Mesendoderm (in vitro differentiated cells): Measurements from ENCODE around the gene SKI.
A peak's percentile ranks its signal among the peaks of the same experiment; 100 is the strongest.

ENCODE experiments used
- DNase-seq: peaks from one replicate; pipeline ENCODE4 v3.0.0; 2013
- H2AK5ac ChIP-seq: 2 replicates; pipeline ENCODE4 v1.6.1; 2013; ENCODE audit warnings: low read length, inconsistent platforms
- H2BK120ac ChIP-seq: 2 replicates; pipeline ENCODE4 v1.6.1; 2013; ENCODE audit warnings: low read depth, mild to moderate bottlenecking, low read length, moderate library complexity, mixed read lengths
- H2BK15ac ChIP-seq: replicated peaks from 2 replicates; pipeline ENCODE4 v1.6.1; 2013; ENCODE audit warnings: low read depth, mild to moderate bottlenecking, moderate library complexity
- H2BK5ac ChIP-seq: 2 replicates; pipeline ENCODE4 v1.6.1; 2013; ENCODE audit warnings: low read length, inconsistent platforms
- H3K18ac ChIP-seq: 2 replicates; pipeline ENCODE4 v1.6.1; 2013; ENCODE audit warnings: mild to moderate bottlenecking, low read length, mixed read lengths
- H3K23ac ChIP-seq: one replicate; pipeline ENCODE4 v1.6.1; 2013; ENCODE audit warnings: low read length
- H3K27ac ChIP-seq: 2 replicates; pipeline ENCODE4 v1.5.1; 2013; ENCODE audit warnings: low read depth, mild to moderate bottlenecking, inconsistent platforms, low read length, moderate library complexity
- H3K27me3 ChIP-seq: 2 replicates; pipeline ENCODE4 v1.6.1; 2013; ENCODE audit warnings: low read length, control low read depth, mild to moderate bottlenecking, inconsistent platforms; ENCODE audit not compliant: insufficient read depth, poor library complexity
- H3K36me3 ChIP-seq: 2 replicates; pipeline ENCODE4 v1.6.1; 2013; ENCODE audit warnings: low read length, inconsistent platforms; ENCODE audit not compliant: control insufficient read depth, insufficient read depth
- H3K4ac ChIP-seq: one replicate; pipeline ENCODE4 v1.6.1; 2013; ENCODE audit warnings: low read depth, mild to moderate bottlenecking, low read length, moderate library complexity
- H3K4me1 ChIP-seq: 2 replicates; pipeline ENCODE4 v1.6.1; 2013; ENCODE audit warnings: low read depth, low read length, inconsistent platforms; ENCODE audit not compliant: control insufficient read depth
- H3K4me2 ChIP-seq: 2 replicates; pipeline ENCODE4 v1.6.1; 2013; ENCODE audit warnings: low read length
- H3K4me3 ChIP-seq: 2 replicates; pipeline ENCODE4 v1.5.1; 2013; ENCODE audit warnings: mild to moderate bottlenecking, low read length
- H3K56ac ChIP-seq: one replicate; pipeline ENCODE4 v1.6.1; 2013; ENCODE audit warnings: low read length
- H3K79me1 ChIP-seq: 2 replicates; pipeline ENCODE4 v1.6.1; 2013; ENCODE audit warnings: low read length, inconsistent platforms
- H3K79me2 ChIP-seq: 2 replicates; pipeline ENCODE4 v1.6.1; 2013; ENCODE audit warnings: mild to moderate bottlenecking, low read length; ENCODE audit not compliant: control insufficient read depth, insufficient read depth
- H3K9ac ChIP-seq: 2 replicates; pipeline ENCODE4 v1.6.1; 2013; ENCODE audit warnings: low read length, inconsistent platforms
- H4K5ac ChIP-seq: one replicate; pipeline ENCODE4 v1.6.1; 2013; ENCODE audit warnings: low read length
- H4K8ac ChIP-seq: one replicate; pipeline ENCODE4 v1.6.1; 2013; ENCODE audit warnings: low read depth, mild to moderate bottlenecking, control low read depth, low read length, moderate library complexity
- WGBS: extraction: QIAGEN DNeasy Blood & Tissue Kit; methylation state at CpG from one replicate; pipeline ENCODE4 v1.1.7; 2013; ENCODE audit warnings: low lambda C conversion rate, missing lambda C conversion rate; ENCODE audit not compliant: insufficient coverage; ENCODE audit errors: extremely low coverage; 5-methylcytosine and 5-hydroxymethylcytosine counted together

SKI gene

DNA sequence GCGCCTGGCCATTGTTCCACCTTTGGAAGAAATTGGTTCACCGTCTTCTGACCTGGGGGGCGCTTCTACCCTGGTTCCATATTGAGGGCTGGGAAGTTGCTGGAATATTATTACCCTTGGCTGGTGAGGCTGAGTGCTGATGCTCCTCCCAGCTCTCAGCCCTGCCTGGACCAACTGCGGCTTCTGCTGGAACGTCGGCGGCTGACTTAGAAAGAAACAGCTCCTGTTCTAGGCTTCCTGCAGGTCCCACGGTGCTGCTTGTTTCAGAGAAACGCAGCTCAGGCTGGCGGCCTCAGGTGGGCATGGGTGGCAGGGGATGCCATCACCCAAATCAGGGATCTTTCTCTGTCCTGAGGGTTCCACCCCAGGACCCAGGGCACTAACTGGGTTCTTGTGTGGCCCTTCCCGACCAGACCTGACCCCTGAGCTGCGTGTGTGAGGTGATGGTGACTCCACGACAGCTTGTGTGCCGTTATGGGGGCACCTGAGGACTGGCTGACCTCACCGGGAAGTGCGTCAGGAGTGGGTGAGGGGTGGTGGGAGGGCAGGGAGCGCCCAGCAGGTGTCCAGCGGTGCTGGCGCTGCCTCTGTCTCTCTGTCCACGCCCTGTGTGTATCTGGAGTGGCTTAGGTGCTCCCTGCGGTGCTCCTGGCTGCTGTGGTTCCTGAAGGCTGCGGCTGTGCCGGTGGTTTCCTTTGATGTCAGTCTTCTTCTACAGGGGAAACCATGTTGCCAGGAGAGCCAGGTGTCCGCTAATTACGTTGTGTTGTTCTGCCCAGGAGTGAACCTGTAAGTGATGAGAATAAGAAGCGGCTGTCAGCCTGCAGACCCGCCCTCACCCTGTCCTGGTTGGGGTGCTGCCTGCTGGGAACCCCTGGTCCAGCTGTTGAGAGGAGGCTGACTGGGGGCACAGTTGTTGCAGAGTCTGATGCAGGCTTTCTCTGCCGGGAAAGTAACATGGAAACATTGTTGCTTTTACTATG is 8.9 kb downstream of the SKI start:
- no peaks in the 10 kb centered on the region for H3K27me3 ChIP-seq
- no CpG with 5 or more reads among the region's 28 CpGs for WGBS
- H3K18ac ChIP-seq = no peak overlapping the region
- H3K4me3 ChIP-seq = no peak overlapping the region
- H2BK5ac ChIP-seq = no peak overlapping the region
- H3K9ac ChIP-seq = no peak overlapping the region
- H4K8ac ChIP-seq = no peak overlapping the region
- H4K5ac ChIP-seq = no peak overlapping the region
- H3K56ac ChIP-seq = no peak overlapping the region
- no peak overlapping the region for H2AK5ac ChIP-seq
- peaks cover 97% of the 10 kb centered on the region for H3K79me2 ChIP-seq
- H2BK15ac ChIP-seq = no peak overlapping the region
- H3K23ac ChIP-seq = no peak overlapping the region
- no peak overlapping the region for H2BK120ac ChIP-seq
- peaks cover 13% of the 10 kb centered on the region for H3K79me1 ChIP-seq
- no peak for DNase-seq
- peaks cover 3% of the 10 kb centered on the region for H3K36me3 ChIP-seq
- H3K4me1 ChIP-seq = peaks cover 9% of the 10 kb centered on the region
- H3K4ac ChIP-seq = no peak overlapping the region
- H3K4me2 ChIP-seq = no peak overlapping the region
- H3K27ac ChIP-seq = no peak overlapping the region

DNA sequence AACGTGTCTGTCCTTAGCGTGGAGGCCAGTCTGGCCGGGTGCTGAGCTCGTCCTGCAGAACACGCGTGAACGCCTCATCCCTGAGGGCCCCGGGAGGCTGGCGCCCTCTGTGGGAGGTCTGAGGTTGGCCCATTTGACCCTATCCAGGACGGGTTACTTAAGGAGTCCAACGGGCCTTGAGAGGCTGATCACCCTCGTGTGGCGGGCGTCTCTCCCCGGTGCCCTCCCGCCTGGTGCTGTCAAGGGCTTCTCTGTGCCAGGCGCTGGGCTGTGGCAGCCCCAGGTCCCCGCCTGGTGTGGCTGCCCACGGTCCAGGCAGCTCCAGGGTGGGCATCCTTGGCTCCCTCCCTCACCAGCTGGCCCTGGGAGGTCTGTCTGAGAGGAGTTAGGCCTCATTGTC is 9.7 kb downstream of the SKI start:
- Histone ChIP-seq H3K4me2 (no peak overlapping the region), H3K9ac (no peak overlapping the region), H4K8ac (no peak overlapping the region), H3K23ac (no peak overlapping the region), H3K79me1 (peaks cover 13% of the 10 kb centered on the region), H2BK120ac (no peak overlapping the region), H3K79me2 (peaks cover 97% of the 10 kb centered on the region), H3K4me3 (no peak overlapping the region), H3K27me3 (no peaks in the 10 kb centered on the region), H2BK5ac (no peak overlapping the region), H3K4me1 (peaks cover 9% of the 10 kb centered on the region), H2BK15ac (no peak overlapping the region), H2AK5ac (no peak overlapping the region), H3K4ac (no peak overlapping the region), H4K5ac (no peak overlapping the region), H3K27ac (no peak overlapping the region), H3K36me3 (peaks cover 5% of the 10 kb centered on the region), H3K18ac (no peak overlapping the region), H3K56ac (peak overlapping the region; percentile 25)
- no peak for DNase-seq
- WGBS = no CpG with 5 or more reads among the region's 19 CpGs

DNA sequence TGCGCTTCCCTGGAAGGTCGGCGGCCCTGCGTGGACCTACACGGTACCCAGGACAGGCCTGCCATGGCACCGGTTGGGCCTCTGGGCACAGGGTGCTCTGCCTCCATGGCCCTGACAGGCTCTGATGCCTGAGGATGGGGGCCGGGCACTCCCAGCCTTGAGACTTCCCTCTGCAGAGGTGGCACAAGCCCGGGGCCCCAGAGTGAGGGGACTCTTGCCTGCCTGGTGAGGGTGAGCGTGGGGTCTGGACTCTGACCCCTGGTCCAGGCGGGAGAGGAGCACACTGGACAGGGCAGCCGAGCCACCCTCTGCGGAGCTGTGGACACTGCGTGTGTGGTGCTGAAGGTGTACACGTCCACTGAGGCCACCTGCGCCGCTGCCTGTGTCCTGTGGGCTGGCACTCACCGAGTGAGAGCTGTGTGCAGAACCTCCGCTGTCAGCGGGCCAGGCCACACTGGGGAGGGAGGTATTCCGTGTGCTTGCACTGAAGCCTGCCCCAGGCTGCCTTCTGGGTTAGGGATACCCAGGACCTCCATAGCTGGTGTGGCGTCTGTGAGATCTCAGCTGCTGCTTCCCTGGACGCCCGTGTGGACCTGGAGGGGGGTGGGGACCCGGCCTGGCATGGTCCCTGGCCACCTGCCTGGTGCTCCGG is 10.4 kb downstream of the SKI start:
- Histone ChIP-seq H3K27ac (no peak overlapping the region), H3K4me1 (peaks cover 9% of the 10 kb centered on the region), H2BK15ac (no peak overlapping the region), H3K4me3 (no peak overlapping the region), H2BK120ac (no peak overlapping the region), H3K18ac (no peak overlapping the region), H4K5ac (no peak overlapping the region), H3K4ac (no peak overlapping the region), H4K8ac (no peak overlapping the region), H3K79me2 (peaks cover 97% of the 10 kb centered on the region), H2BK5ac (no peak overlapping the region), H3K23ac (no peak overlapping the region), H3K27me3 (no peaks in the 10 kb centered on the region), H3K79me1 (peaks cover 20% of the 10 kb centered on the region), H3K56ac (peak overlapping the region; percentile 15), H3K36me3 (peaks cover 5% of the 10 kb centered on the region), H3K4me2 (no peak overlapping the region), H2AK5ac (no peak overlapping the region), H3K9ac (no peak overlapping the region)
- no CpG with 5 or more reads among the region's 25 CpGs for WGBS
- no peak for DNase-seq

DNA sequence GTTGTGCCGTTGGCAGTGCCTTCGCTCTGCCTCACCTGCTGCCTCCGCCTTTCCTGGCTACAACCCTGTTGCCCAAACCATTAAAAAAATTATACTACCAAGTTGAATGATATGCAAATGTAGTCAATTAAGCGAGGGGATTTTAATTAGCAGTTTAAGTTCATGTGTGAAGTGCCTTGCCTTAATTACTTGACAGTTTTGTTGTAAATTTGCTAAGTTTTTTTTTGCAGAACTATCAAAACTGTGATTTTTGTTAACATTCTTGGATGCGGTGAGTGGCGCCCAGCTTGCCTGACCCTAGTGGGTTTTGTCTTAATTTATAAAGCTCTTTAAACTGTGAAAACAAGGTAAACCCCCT is 10.9 kb downstream of the SKI start:
- WGBS = no CpG with 5 or more reads among the region's 6 CpGs
- H3K23ac ChIP-seq = no peak overlapping the region
- H3K27ac ChIP-seq = no peak overlapping the region
- H3K4me1 ChIP-seq = peaks cover 5% of the 10 kb centered on the region
- no peak overlapping the region for H2BK5ac ChIP-seq
- H3K4me3 ChIP-seq = no peak overlapping the region
- H2BK15ac ChIP-seq = no peak overlapping the region
- no peak overlapping the region for H3K4me2 ChIP-seq
- H3K9ac ChIP-seq = no peak overlapping the region
- no peaks in the 10 kb centered on the region for H3K27me3 ChIP-seq
- H2AK5ac ChIP-seq = no peak overlapping the region
- no peak overlapping the region for H4K5ac ChIP-seq
- peaks cover 5% of the 10 kb centered on the region for H3K36me3 ChIP-seq
- no peak overlapping the region for H3K56ac ChIP-seq
- peaks cover 21% of the 10 kb centered on the region for H3K79me1 ChIP-seq
- no peak for DNase-seq
- H3K4ac ChIP-seq = no peak overlapping the region
- peaks cover 95% of the 10 kb centered on the region for H3K79me2 ChIP-seq
- no peak overlapping the region for H3K18ac ChIP-seq
- H2BK120ac ChIP-seq = no peak overlapping the region
- no peak overlapping the region for H4K8ac ChIP-seq

DNA sequence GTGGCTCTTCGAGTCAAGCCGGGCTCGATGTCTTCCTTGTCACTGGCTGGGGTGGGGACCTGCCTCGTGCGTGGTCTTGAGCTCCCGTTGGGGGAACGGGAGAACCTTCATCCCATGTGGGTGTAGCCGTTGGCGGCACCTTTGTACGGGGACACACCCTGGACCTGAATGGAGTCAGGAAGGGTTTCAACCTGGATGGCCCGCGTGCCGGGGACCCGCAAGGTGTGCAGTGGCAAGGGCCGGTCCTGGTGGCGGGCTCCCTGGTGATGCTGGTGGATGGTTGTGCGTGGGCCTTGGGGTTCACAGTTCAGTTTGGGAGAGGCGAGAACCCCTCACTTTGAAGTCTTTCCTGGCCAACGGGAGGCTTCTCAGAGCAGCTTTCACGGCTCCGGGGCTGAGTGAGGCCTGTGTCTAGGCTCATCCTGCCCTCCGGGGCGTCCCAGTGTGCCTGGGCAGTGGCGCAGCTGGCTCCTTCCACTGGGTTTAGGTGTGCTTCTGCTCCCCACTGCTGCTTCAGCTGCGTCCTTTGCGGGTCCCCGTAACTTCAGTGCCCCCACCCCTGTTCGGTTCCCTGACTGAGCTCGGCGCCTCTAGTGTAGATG is 11.4 kb downstream of the SKI start:
- WGBS = no CpG with 5 or more reads among the region's 30 CpGs
- no peak for DNase-seq
- no peak overlapping the region for H3K27ac ChIP-seq

More for the DNA sequence above, 11.4 kb downstream of the SKI start:
- H3K18ac ChIP-seq = no peak overlapping the region
- H2BK5ac ChIP-seq = no peak overlapping the region
- H2AK5ac ChIP-seq = no peak overlapping the region
- no peak overlapping the region for H4K8ac ChIP-seq
- peaks cover 21% of the 10 kb centered on the region for H3K79me1 ChIP-seq
- H3K27me3 ChIP-seq = no peaks in the 10 kb centered on the region
- peaks cover 5% of the 10 kb centered on the region for H3K36me3 ChIP-seq
- no peak overlapping the region for H3K4me3 ChIP-seq
- H4K5ac ChIP-seq = no peak overlapping the region
- no peak overlapping the region for H3K4ac ChIP-seq
- H3K4me1 ChIP-seq = peaks cover 1% of the 10 kb centered on the region
- H3K9ac ChIP-seq = no peak overlapping the region
- no peak overlapping the region for H3K56ac ChIP-seq
- peaks cover 94% of the 10 kb centered on the region for H3K79me2 ChIP-seq
- no peak overlapping the region for H2BK15ac ChIP-seq
- no peak overlapping the region for H2BK120ac ChIP-seq
- no peak overlapping the region for H3K23ac ChIP-seq
- H3K4me2 ChIP-seq = no peak overlapping the region
